ENCODE data around the gene PRKX. TPM values are rescaled to one million over a fixed set of nuclear protein-coding genes. Genes with fewer than 3 reads are reported as not detected.
"Not testable (repeated sequence)": the region's sequence is repeated elsewhere in the genome, so short reads cannot be mapped to it uniquely, and the experiment has no call there.

Gene PRKX
- total and polyA plus RNA-seq, 7 experiments from 2014 or later = 40.5 to 118 (median 55.2) TPM

DNA sequence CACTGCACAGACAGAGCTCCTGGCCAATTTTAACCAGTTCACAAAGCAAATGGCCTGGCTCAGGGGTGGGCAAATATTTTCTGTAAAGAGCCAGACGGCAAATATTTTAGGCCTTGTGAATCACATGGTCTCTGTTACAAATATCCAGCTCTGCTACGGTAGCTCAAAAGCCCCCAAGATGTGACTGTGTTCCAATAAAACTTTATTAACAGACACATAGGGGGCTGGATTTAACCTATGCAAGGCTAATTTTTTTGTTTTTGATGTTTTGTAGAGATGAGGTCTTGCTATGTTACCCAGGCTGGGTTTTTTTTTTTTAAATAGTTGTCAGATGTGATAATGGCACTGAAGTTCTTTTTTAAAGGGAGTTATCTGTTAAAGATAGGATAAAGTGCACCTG lies 65.4 kb downstream of the PRKX start:
- DNase-seq = no peak
- Mint-ChIP-seq H3K27me3 (no peaks in the 10 kb centered on the region), H3K4me3 (no peak overlapping the region), H3K36me3 (peaks cover 0 to 52% (median 24%) of the 10 kb centered on the region in 5 donors), H3K4me1 (peaks cover 0 to 6% (median 1%) of the 10 kb centered on the region in 7 donors), H3K27ac (no peak overlapping the region), H3K9me3 (peaks cover 0 to 6% (median 0%) of the 10 kb centered on the region in 11 donors)
- Histone ChIP-seq H3K4me3 (ENCODE audit: low read length) (no peak overlapping the region), H3K27me3 (ENCODE audit: control insufficient read depth in 2 of 2, insufficient read depth in 2 of 2, low read length in 2 of 2) (no peaks in the 10 kb centered on the region), H3K27ac (ENCODE audit: low read depth, low read length) (no peak overlapping the region), H3K4me1 (ENCODE audit: control insufficient read depth in 2 of 2, insufficient read depth in 2 of 2, low read length in 2 of 2) (no peaks in the 10 kb centered on the region), H3K36me3 (ENCODE audit: control insufficient read depth in 2 of 3, insufficient read depth in 3 of 3, low read length in 3 of 3) (peaks cover 0 to 19% (median 0%) of the 10 kb centered on the region in 3 experiments), H3K9me3 (ENCODE audit: control insufficient read depth in 2 of 3, low read length in 3 of 3) (no peaks in the 10 kb centered on the region)
- ATAC-seq = no peak
- CTCF ChIA-PET = interaction anchor here (0.6 to 1.3 kb wide), 3 partner anchors 9 to 164 kb away, joined by 3 to 4 read pairs (median 3); no protein-coding TSS in a partner anchor
- POLR2A ChIA-PET = no interaction called here
- intact Hi-C loops (cut with micrococcal nuclease) = no loop called here

DNA sequence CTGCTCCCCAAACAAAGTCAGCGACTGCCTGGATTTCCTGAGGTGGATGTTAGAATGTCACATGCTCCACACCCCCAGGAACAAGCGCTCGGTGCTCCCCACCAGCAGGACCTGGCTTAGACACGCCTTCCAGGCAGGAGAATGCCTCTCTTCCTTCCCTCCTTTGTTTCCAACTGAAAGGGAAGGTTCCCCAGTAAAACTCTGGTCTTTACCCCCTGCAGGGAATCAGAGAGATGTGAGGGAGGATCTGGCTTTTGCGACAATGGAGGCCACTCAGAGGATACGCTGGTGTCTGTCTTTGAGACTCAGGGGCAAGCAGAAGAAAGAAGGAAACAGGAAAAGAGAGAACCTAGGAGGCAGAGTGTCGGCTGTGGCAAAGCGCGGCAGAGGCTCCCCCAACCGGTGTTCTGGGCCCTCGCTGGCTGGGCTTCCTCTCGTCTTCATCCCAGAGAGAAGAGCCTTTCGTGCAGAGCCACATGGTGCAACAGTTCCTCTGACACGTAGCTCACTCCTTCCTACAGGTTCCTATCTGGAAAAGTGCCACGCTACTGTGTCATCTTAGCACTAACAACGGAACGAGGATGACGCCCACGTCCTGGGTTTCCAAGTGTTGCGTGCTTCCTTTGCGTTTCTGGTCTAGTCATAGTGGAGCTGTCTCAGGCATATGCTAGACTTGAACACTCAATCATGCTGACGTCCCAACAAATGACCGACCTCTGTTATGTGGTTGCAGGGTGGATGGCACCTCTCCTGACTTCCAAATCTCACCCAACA lies 73.4 kb downstream of the PRKX start:
- peaks cover 0 to 56% (median 24%) of the 10 kb centered on the region in 5 donors for H3K36me3 Mint-ChIP-seq
- POLR2A ChIA-PET; H3K9me3 ChIP-seq (ENCODE audit: control insufficient read depth in 2 of 3, low read length in 3 of 3); H3K27me3 ChIP-seq (ENCODE audit: control insufficient read depth in 2 of 2, insufficient read depth in 2 of 2, low read length in 2 of 2); H3K27ac ChIP-seq (ENCODE audit: low read depth, low read length); DNase-seq; H3K9me3 Mint-ChIP-seq; H3K27me3 Mint-ChIP-seq; H3K4me1 Mint-ChIP-seq; ATAC-seq; H3K4me1 ChIP-seq (ENCODE audit: control insufficient read depth in 2 of 2, insufficient read depth in 2 of 2, low read length in 2 of 2); CTCF ChIA-PET; H3K27ac Mint-ChIP-seq; H3K4me3 ChIP-seq (ENCODE audit: low read length); H3K4me3 Mint-ChIP-seq: not testable (repeated sequence)
- peaks cover 0 to 17% (median 0%) of the 10 kb centered on the region in 3 experiments for H3K36me3 ChIP-seq (ENCODE audit: control insufficient read depth in 2 of 3, insufficient read depth in 3 of 3, low read length in 3 of 3)
- intact Hi-C loops (cut with micrococcal nuclease) = loop anchor here in 1 of 2 donors (10.0 kb wide), 1 partner anchor 765 kb away; no protein-coding TSS in a partner anchor

DNA sequence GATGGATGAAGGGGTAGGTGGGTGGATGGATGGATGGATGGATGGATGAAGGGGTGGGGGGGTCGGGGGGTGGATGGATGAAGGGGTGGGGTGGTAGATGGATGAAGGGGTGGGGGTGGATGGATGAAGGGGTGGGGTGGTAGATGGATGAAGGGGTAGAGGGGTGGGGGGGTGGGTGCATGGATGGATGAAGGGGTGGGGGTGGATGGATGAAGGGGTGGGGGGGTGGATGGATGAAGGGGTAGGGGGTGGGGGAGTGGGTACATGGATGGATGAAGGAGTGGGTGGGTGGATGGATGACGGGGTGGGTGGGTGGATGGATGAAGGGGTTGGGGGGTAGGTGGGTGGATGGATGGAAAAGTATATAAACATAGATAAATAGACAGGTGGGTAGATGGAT lies 74.2 kb downstream of the PRKX start:
- Mint-ChIP-seq H3K27ac (no peak overlapping the region), H3K4me3 (no peak overlapping the region), H3K27me3 (no peaks in the 10 kb centered on the region), H3K9me3 (peaks cover 0 to 6% (median 0%) of the 10 kb centered on the region in 11 donors), H3K36me3 (peaks cover 0 to 50% (median 18%) of the 10 kb centered on the region in 5 donors), H3K4me1 (peaks cover 0 to 7% (median 5%) of the 10 kb centered on the region in 7 donors)
- no peak for ATAC-seq
- H3K36me3 ChIP-seq (ENCODE audit: control insufficient read depth in 2 of 3, insufficient read depth in 3 of 3, low read length in 3 of 3) = peaks cover 0 to 17% (median 0%) of the 10 kb centered on the region in 3 experiments
- no peak overlapping the region for H3K27ac ChIP-seq (ENCODE audit: low read depth, low read length)
- DNase-seq = no peak
- intact Hi-C loops (cut with micrococcal nuclease) = loop anchor here in 1 of 2 donors (10.0 kb wide), 1 partner anchor 764 kb away; no protein-coding TSS in a partner anchor
- H3K4me1 ChIP-seq (ENCODE audit: control insufficient read depth in 2 of 2, insufficient read depth in 2 of 2, low read length in 2 of 2) = no peaks in the 10 kb centered on the region
- CTCF ChIA-PET = no interaction called here
- H3K9me3 ChIP-seq (ENCODE audit: control insufficient read depth in 2 of 3, low read length in 3 of 3) = no peaks in the 10 kb centered on the region
- no peak overlapping the region for H3K4me3 ChIP-seq (ENCODE audit: low read length)
- POLR2A ChIA-PET = no interaction called here
- H3K27me3 ChIP-seq (ENCODE audit: control insufficient read depth in 2 of 2, insufficient read depth in 2 of 2, low read length in 2 of 2) = no peaks in the 10 kb centered on the region

DNA sequence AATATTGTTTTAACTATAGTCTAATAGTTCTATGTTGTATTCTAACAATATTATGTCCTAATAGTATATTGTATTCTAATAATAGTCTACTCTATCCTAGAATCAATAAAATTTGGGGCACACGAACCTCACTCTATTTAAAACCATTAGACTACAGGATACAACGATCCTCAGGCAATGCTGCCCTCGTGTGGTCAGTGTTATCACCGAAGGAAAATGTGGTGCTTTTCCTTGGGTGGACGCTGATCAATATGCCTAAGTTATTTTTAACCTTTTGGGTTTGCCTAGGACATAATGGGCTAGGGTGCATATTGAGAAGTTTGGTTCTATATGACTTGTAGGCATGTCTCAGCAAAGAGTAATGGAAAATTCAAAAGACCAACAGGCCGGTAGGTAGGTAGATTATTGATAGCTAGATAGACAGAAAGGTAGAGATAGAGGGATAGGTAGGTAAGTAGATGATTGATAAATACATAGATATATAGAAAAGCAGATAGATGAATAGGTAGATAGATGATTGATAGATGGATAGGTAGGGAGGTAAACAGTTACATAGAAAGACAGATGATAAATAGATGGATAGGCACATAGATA lies 75.1 kb downstream of the PRKX start:
- H3K27ac Mint-ChIP-seq = peak overlapping the region in 4 of 9 donors; percentile 5 to 51 (median 36)

DNA sequence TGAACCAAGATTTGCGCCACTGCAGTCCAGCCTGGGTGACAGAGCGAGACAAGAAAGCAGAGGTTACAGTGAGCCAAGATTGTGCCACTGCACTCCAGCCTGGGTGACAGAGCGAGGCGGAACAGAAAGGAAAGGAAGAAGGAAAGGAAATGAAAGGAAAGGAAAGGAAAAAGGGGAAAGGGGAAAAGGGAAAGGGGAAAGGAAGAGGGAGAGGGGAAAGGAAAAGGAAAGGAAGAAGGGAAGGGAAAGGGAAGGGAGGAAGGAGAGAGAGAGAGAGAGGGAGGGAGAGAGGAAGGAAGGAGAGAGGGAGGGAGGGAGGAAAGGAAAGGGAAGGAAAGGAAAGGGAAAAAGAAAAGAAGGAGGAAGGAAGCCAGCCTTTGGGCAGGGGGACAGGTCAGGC lies 76.6 kb downstream of the PRKX start:
- Histone ChIP-seq H3K4me1 (ENCODE audit: control insufficient read depth in 2 of 2, insufficient read depth in 2 of 2, low read length in 2 of 2) (no peaks in the 10 kb centered on the region), H3K36me3 (ENCODE audit: control insufficient read depth in 2 of 3, insufficient read depth in 3 of 3, low read length in 3 of 3) (peaks cover 0 to 23% (median 0%) of the 10 kb centered on the region in 3 experiments), H3K27me3 (ENCODE audit: control insufficient read depth in 2 of 2, insufficient read depth in 2 of 2, low read length in 2 of 2) (no peaks in the 10 kb centered on the region), H3K4me3 (ENCODE audit: low read length) (no peak overlapping the region), H3K9me3 (ENCODE audit: control insufficient read depth in 2 of 3, low read length in 3 of 3) (no peaks in the 10 kb centered on the region), H3K27ac (ENCODE audit: low read depth, low read length) (no peak overlapping the region)
- H3K27ac Mint-ChIP-seq = no peak overlapping the region
- ChIA-PET CTCF (no interaction called here), POLR2A (no interaction called here)
- H3K4me1 Mint-ChIP-seq = peaks cover 0 to 7% (median 5%) of the 10 kb centered on the region in 7 donors
- intact Hi-C loops (cut with micrococcal nuclease) = loop anchor here in 1 of 2 donors (10.0 kb wide), 1 partner anchor 762 kb away; no protein-coding TSS in a partner anchor
- no peak for DNase-seq
- H3K36me3 Mint-ChIP-seq = peaks cover 5 to 53% (median 17%) of the 10 kb centered on the region in 5 donors
- no peaks in the 10 kb centered on the region for H3K27me3 Mint-ChIP-seq
- H3K4me3 Mint-ChIP-seq = no peak overlapping the region
- no peak for ATAC-seq
- H3K9me3 Mint-ChIP-seq = no peaks in the 10 kb centered on the region

More for the DNA sequence above, 75.1 kb downstream of the PRKX start:
- H3K4me3 ChIP-seq (ENCODE audit: low read length) = no peak overlapping the region
- Mint-ChIP-seq H3K4me3 (no peak overlapping the region), H3K9me3 (peaks cover 0 to 1% (median 0%) of the 10 kb centered on the region in 11 donors), H3K36me3 (peaks cover 0 to 43% (median 10%) of the 10 kb centered on the region in 5 donors), H3K27me3 (no peaks in the 10 kb centered on the region), H3K4me1 (peaks cover 0 to 7% (median 5%) of the 10 kb centered on the region in 7 donors)
- POLR2A ChIA-PET = no interaction called here
- no peaks in the 10 kb centered on the region for H3K27me3 ChIP-seq (ENCODE audit: control insufficient read depth in 2 of 2, insufficient read depth in 2 of 2, low read length in 2 of 2)
- no peaks in the 10 kb centered on the region for H3K4me1 ChIP-seq (ENCODE audit: control insufficient read depth in 2 of 2, insufficient read depth in 2 of 2, low read length in 2 of 2)
- intact Hi-C loops (cut with micrococcal nuclease) = loop anchor here in 1 of 2 donors (10.0 kb wide), 1 partner anchor 764 kb away; no protein-coding TSS in a partner anchor
- CTCF ChIA-PET = interaction anchor here (0.8 kb wide), 1 partner anchor 10 kb away, joined by 4 read pairs; no protein-coding TSS in a partner anchor
- peaks cover 0 to 17% (median 0%) of the 10 kb centered on the region in 3 experiments for H3K36me3 ChIP-seq (ENCODE audit: control insufficient read depth in 2 of 3, insufficient read depth in 3 of 3, low read length in 3 of 3)
- H3K9me3 ChIP-seq (ENCODE audit: control insufficient read depth in 2 of 3, low read length in 3 of 3) = no peaks in the 10 kb centered on the region
- DNase-seq (peak in 4 of 9 donors; percentile 7 to 24 (median 12)), ATAC-seq (peak; percentile 54)
- no peak overlapping the region for H3K27ac ChIP-seq (ENCODE audit: low read depth, low read length)

DNA sequence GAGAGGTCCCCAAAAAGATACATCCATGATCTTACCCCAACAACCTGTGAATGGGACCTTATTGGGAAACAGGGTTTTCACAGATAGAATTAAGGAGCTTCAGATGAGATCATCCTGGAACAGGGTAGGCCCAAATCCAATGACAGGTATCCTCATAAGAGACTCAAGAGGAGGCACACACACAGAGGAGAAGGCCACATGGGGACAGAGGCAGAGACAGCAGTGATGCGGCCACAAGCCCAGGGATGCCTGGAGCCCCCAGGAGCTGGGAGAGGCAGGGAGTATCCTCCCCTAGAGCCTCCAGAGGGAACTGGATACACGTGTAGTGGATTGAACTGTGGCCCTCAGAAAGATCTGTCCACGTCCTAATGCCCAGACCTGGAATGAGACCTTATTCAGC lies 82.3 kb downstream of the PRKX start:
- Mint-ChIP-seq H3K4me1 (peaks cover 0 to 5% (median 0%) of the 10 kb centered on the region in 7 donors), H3K36me3 (peaks cover 5 to 67% (median 33%) of the 10 kb centered on the region in 5 donors), H3K9me3 (no peaks in the 10 kb centered on the region), H3K27me3 (no peaks in the 10 kb centered on the region), H3K27ac (peak overlapping the region in 1 of 9 donors; percentile 49), H3K4me3 (no peak overlapping the region)
- intact Hi-C loops (cut with micrococcal nuclease) = loop anchor here in 1 of 2 donors (10.0 kb wide), 1 partner anchor 756 kb away; no protein-coding TSS in a partner anchor
- Histone ChIP-seq H3K4me1 (ENCODE audit: control insufficient read depth in 2 of 2, insufficient read depth in 2 of 2, low read length in 2 of 2) (no peaks in the 10 kb centered on the region), H3K4me3 (ENCODE audit: low read length) (no peak overlapping the region), H3K27me3 (ENCODE audit: control insufficient read depth in 2 of 2, insufficient read depth in 2 of 2, low read length in 2 of 2) (no peaks in the 10 kb centered on the region), H3K27ac (ENCODE audit: low read depth, low read length) (no peak overlapping the region), H3K9me3 (ENCODE audit: control insufficient read depth in 2 of 3, low read length in 3 of 3) (no peaks in the 10 kb centered on the region), H3K36me3 (ENCODE audit: control insufficient read depth in 2 of 3, insufficient read depth in 3 of 3, low read length in 3 of 3) (peaks cover 0 to 37% (median 0%) of the 10 kb centered on the region in 3 experiments)
- DNase-seq (no peak), ATAC-seq (no peak)
- ChIA-PET CTCF (no interaction called here), POLR2A (no interaction called here)

Measured in naive thymus-derived CD4-positive, alpha-beta T cell (primary cell).